Fibroblast of lung (primary cell): ENCODE data around the gene BRME1. TPM values are rescaled to one million over a fixed set of nuclear protein-coding genes. Genes with fewer than 3 reads are reported as not detected.

ENCODE experiments used
- DNase-seq, 2 donors: peaks; one replicate each; pipeline versions ENCODE4 v3.0.0 to v3.0.0-alpha.2; 2010; ENCODE audit warnings: low read depth in 2 of 2
- H2AFZ ChIP-seq: 2 replicates; pipeline ENCODE4 v1.5.1; 2012; ENCODE audit warnings: low read length, control low read depth, inconsistent platforms
- H3K27ac ChIP-seq: 2 replicates; pipeline ENCODE4 v1.5.1; 2011; ENCODE audit warnings: low read length, control low read depth; ENCODE audit not compliant: insufficient read depth
- H3K27me3 ChIP-seq: 2 replicates; pipeline ENCODE4 v1.5.1; 2011; ENCODE audit warnings: mild to moderate bottlenecking, low read length; ENCODE audit not compliant: control insufficient read depth, insufficient read depth
- H3K36me3 ChIP-seq: 2 replicates; pipeline ENCODE4 v1.5.1; 2011; ENCODE audit warnings: low read length; ENCODE audit not compliant: control insufficient read depth, insufficient read depth
- H3K4me1 ChIP-seq: 2 replicates; pipeline ENCODE4 v1.5.1; 2011; ENCODE audit warnings: low read length; ENCODE audit not compliant: control insufficient read depth, insufficient read depth; ENCODE audit errors: extremely low read depth
- H3K4me2 ChIP-seq: 2 replicates; pipeline ENCODE4 v1.5.1; 2011; ENCODE audit warnings: low read length, control low read depth; ENCODE audit not compliant: insufficient read depth; ENCODE audit errors: extremely low read depth
- H3K4me3 ChIP-seq, 4 experiments: fragments of 200-600 bp in 1 of 4; sonication (generic) in 1 of 4; replicated peaks in 1 of 4; 2 replicates each; pipeline ENCODE4 v1.5.1; 2011 to 2016; ENCODE audit warnings: low read length in 4 of 4, low read depth in 3 of 4, mild to moderate bottlenecking in 3 of 4, control low read depth in 2 of 4, inconsistent platforms in 1 of 4, mixed read lengths in 1 of 4; ENCODE audit not compliant: insufficient read depth in 1 of 4; ENCODE audit errors: control extremely low read depth in 1 of 4
- H3K79me2 ChIP-seq: 2 replicates; pipeline ENCODE4 v1.5.1; 2012; ENCODE audit warnings: mild to moderate bottlenecking, low read length, inconsistent platforms; ENCODE audit not compliant: control insufficient read depth, insufficient read depth
- H3K9ac ChIP-seq: 2 replicates; pipeline ENCODE4 v1.5.1; 2011; ENCODE audit warnings: mild to moderate bottlenecking, low read length, control low read depth; ENCODE audit not compliant: insufficient read depth
- H3K9me3 ChIP-seq: 2 replicates; pipeline ENCODE4 v1.5.1; 2012; ENCODE audit warnings: low read depth, low read length; ENCODE audit not compliant: control insufficient read depth, insufficient read depth
- H4K20me1 ChIP-seq: 2 replicates; pipeline ENCODE4 v1.5.1; 2011; ENCODE audit warnings: low read length; ENCODE audit not compliant: control insufficient read depth, insufficient read depth; ENCODE audit errors: extremely low read depth
- CTCF ChIP-seq, 2 donors: IDR thresholded peaks in 1 of 2; conservative IDR thresholded peaks in 1 of 2; 1 replicate in 1 of 2; 2 replicates in 1 of 2; pipeline ENCODE4 v1.5.1; 2011 to 2012; ENCODE audit warnings: low read length in 2 of 2, control low read depth in 1 of 2, inconsistent platforms in 1 of 2, low read depth in 1 of 2, mild to moderate bottlenecking in 1 of 2
- EZH2 ChIP-seq: IDR thresholded peaks from 2 replicates; pipeline ENCODE4 v1.5.1; 2012; ENCODE audit warnings: low read length, control low read depth, mild to moderate bottlenecking; ENCODE audit errors: missing control alignments
- polyA plus RNA-seq, 2 donors: library from polyadenylated mRNA; depleted of rRNA in 1 of 2; stranded (reverse) in 1 of 2; unstranded in 1 of 2; fragments of >200 nt; gene quantifications; 2 replicates each; pipeline ENCODE4 v1.2.1, GENCODE V29; 2011 to 2012; ENCODE audit warnings: missing spikeins in 1 of 2
- total RNA-seq: library from RNA; depleted of rRNA; stranded (reverse); fragments of >200 nt; gene quantifications from 2 replicates; pipeline ENCODE4 v1.2.1, GENCODE V29; 2014

BRME1 gene
- total and polyA plus RNA-seq, 2 donors (not counting 1 experiment from before 2014, with no cell fraction given), result 0.23 to 0.83 TPM

GRCh38 chr19:13850910-13851733, 54.8 kb downstream of the BRME1 start:
- Histone ChIP-seq H3K9me3 (no peaks in the 10 kb centered on the region), H3K4me2 (peak overlapping the region; percentile 79), H3K27me3 (no peaks in the 10 kb centered on the region), H3K36me3 (no peaks in the 10 kb centered on the region), H3K27ac (peak overlapping the region; percentile 100), H4K20me1 (no peaks in the 10 kb centered on the region), H3K9ac (peak overlapping the region; percentile 93), H3K4me1 (peaks cover 34% of the 10 kb centered on the region), H3K79me2 (no peaks in the 10 kb centered on the region), H3K4me3 (peak overlapping the region; percentile 34 to 41 (median 40)), H2AFZ (no peak overlapping the region)
- peak; percentile 95 to 96 for DNase-seq
- TF ChIP-seq CTCF (conservative IDR thresholded peaks at IDR 0.05 in 1 of 2, IDR thresholded peaks at IDR 0.05 in 1 of 2; ENCODE audit: low read depth in 1 of 2, low read length in 2 of 2) (no peak), EZH2 (no peak)

GRCh38 chr19:13849991-13850909, 55.7 kb downstream of the BRME1 start:
- Histone ChIP-seq H3K4me1 (peaks cover 36% of the 10 kb centered on the region), H2AFZ (peak overlapping the region; percentile 55), H3K4me3 (peak overlapping the region; percentile 34 to 41 (median 40)), H3K36me3 (no peaks in the 10 kb centered on the region), H3K27ac (peak overlapping the region; percentile 100), H3K79me2 (no peaks in the 10 kb centered on the region), H3K9me3 (no peaks in the 10 kb centered on the region), H3K4me2 (peak overlapping the region; percentile 79), H3K27me3 (no peaks in the 10 kb centered on the region), H3K9ac (peak overlapping the region; percentile 93), H4K20me1 (no peaks in the 10 kb centered on the region)
- TF ChIP-seq CTCF (conservative IDR thresholded peaks at IDR 0.05 in 1 of 2, IDR thresholded peaks at IDR 0.05 in 1 of 2; ENCODE audit: low read depth in 1 of 2, low read length in 2 of 2), result no peak
- peak; percentile 56 to 78 for DNase-seq
